Retinal pigment epithelial cell (primary cell): ENCODE results near the gene MAP1B.

Experiments used
- DNase-seq: peaks from one replicate; pipeline ENCODE4 v3.0.0-alpha.2; 2010; ENCODE audit warnings: low read depth
- H3K4me3 ChIP-seq: 2 replicates; pipeline ENCODE4 v1.5.1; 2011; ENCODE audit warnings: mild to moderate bottlenecking, low read length, control low read depth, moderate library complexity
- TF ChIP-seq, protein P1 (sequence below): conservative IDR thresholded peaks from 2 replicates; pipeline ENCODE4 v1.5.1; 2011; ENCODE audit warnings: low read depth, low read length, control low read depth, inconsistent platforms

MAP1B gene

DNA sequence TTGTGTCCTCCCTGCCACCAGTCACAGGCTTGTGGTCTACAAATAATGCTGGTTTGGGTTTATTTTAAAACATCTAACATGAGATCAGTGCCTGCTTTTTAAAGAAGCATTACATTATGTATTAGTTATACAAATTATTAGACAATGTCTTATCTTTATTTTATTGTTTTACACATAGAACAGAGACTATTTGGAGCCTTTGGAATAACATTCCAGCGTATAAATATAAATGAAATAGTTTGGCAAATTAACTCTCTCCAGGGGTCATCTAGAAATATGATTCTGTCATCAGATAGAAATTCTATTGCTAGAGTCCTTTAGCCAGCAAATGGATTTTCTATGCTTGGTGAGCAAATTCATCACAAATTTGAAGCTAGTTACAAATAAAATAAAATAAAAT is 22.4 kb downstream of the MAP1B start:
- H3K4me3 ChIP-seq = no peak overlapping the region
- TF ChIP-seq, protein P1, sequence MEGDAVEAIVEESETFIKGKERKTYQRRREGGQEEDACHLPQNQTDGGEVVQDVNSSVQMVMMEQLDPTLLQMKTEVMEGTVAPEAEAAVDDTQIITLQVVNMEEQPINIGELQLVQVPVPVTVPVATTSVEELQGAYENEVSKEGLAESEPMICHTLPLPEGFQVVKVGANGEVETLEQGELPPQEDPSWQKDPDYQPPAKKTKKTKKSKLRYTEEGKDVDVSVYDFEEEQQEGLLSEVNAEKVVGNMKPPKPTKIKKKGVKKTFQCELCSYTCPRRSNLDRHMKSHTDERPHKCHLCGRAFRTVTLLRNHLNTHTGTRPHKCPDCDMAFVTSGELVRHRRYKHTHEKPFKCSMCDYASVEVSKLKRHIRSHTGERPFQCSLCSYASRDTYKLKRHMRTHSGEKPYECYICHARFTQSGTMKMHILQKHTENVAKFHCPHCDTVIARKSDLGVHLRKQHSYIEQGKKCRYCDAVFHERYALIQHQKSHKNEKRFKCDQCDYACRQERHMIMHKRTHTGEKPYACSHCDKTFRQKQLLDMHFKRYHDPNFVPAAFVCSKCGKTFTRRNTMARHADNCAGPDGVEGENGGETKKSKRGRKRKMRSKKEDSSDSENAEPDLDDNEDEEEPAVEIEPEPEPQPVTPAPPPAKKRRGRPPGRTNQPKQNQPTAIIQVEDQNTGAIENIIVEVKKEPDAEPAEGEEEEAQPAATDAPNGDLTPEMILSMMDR = no peak

DNA sequence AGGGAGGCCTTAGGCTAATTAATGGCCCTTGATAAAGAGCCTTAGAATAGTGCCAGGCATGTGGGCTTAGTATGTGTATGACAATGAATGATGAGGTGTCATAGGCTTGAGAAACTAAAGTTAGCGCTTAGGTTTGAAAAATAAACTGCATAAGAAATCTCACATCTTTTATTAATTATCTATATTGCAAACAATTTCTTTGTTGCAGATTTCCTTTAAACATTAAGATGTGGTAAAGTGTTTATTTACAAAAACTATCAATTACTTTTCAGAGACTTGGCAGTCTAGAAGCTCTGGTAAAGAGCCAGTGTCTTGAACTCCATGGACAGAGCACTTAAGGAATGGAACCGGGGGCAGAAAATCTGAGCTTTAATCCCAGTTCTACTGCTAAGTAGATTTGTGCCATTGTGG is 23.1 kb downstream of the MAP1B start:
- DNase-seq = no peak
- TF ChIP-seq, protein P1 = no peak
- H3K4me3 ChIP-seq = no peak overlapping the region

More for the DNA sequence above, 22.4 kb downstream of the MAP1B start:
- DNase-seq = no peak

DNA sequence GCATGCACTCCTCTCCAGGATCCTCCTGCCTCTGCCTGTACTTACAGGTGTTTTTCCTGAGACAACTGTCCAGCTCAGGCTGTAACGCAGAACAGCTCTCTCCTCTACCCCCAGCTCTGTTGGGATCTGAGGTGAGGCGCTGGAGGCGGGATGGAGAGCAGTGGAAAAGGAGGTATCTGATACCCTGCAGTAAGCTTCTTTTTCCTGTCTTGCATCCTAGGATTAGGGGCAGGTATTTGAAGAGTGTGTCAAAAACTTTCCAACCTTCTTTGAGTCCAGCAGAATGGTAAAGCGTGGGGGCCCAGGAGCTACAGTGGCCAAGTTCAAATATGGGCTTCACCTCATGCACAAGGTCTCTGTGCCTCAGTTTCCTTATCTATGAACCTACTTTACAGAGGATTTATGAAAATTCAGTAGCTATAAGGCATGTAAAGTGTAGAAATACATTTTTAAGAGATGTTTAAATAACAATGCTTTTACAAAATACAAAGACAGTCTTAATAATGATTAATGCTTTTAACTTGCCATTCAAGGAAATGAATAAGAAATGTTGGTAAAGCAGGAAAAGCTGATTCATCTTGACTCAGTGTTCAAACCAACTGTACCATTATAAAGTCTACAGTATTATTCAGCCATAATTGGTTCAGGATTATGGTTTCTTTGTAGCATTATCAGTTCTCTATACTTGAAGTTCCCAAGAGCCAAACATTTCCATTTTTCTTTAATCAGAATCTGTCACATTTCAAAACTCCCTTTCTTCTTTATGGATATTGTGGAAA is 26.1 kb downstream of the MAP1B start:
- TF ChIP-seq, protein P1 = no peak
- no peak for DNase-seq

DNA sequence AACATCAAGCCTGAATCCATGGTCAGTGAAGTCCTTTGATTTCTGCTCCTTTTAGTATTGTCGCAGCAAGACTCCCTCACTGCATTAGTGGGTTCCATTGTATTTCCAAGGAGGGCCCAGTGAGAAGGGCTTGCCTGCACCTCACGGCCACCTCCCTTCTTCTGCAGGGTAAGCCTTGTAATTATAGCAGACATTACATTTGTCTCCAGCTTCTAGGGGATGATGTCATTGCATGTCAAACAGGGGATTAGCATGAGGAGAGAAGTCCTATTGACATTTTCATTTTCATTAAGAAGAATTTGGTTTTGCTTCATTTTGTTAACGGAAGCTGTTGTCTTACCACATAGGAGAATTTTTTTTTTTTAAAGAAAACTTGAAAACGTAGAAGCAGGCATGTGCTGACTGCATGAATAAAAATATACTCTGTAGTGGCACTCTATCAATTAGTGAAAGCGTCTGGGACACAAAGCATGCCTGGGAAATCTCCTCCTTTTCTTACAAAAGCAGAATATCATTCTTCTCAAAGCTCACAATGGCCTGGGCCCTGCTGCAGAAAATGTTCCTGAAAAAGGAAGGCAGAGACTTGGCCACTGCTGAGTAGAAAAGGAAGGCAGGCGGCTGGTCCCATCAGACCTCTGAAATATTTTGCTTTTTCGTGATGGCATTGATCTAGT is 27.1 kb downstream of the MAP1B start:
- DNase-seq = no peak
- TF ChIP-seq, protein P1 = no peak
- no peak overlapping the region for H3K4me3 ChIP-seq

More for the DNA sequence above, 26.1 kb downstream of the MAP1B start:
- no peak overlapping the region for H3K4me3 ChIP-seq

DNA sequence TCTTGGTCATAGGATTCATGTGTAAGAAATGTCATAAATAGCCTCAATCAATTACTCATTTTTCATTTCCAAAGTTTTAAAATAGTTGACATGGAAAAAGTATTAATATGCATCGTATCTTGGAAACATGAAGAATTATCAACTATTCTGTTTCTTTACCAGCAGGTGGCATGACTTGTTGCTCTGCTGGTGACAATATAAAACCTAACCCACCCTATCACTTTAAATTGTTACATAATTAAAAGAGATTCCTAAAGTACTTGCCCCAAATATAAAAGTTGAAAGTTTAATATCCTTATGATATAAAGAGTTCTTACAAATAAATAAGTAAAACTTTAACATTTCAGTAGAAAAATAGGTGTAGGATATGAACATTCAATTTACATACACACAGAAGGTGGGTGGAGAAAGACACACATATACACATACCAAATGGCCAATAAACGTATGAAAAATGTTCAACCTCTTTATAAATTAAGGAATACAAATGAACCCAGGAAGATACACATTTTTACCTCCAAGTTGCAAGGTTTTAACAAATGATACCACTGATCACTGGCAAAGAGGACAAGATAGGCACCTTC is 30.6 kb downstream of the MAP1B start:
- H3K4me3 ChIP-seq = no peak overlapping the region
- DNase-seq = no peak
- TF ChIP-seq, protein P1 = peak; percentile 57

- H3K4me3 ChIP-seq = no peak overlapping the region
- DNase-seq = peak; percentile 78
- TF ChIP-seq, protein P1 = no peak
These were observed 31.8 kb downstream of the MAP1B start for GRCh38 chr5:72138943-72139521.
